K562 (cell line): ENCODE measurements around the gene ERICH2. TPM values are rescaled to one million over a fixed set of nuclear protein-coding genes. Genes with fewer than 3 reads are reported as not detected.

Source experiments
- ATF2 ChIP-seq: sonication (generic); formaldehyde crosslinking; IDR thresholded peaks from 2 replicates; pipeline ENCODE4 v1.8.1; 2022; ENCODE audit warnings: missing genetic modification reagents
- BRF1 ChIP-seq: IDR thresholded peaks from 3 replicates; pipeline ENCODE4 v1.6.1; 2011; ENCODE audit warnings: borderline replicate concordance, mild to moderate bottlenecking; ENCODE audit not compliant: insufficient read length; ENCODE audit errors: extremely low read depth
- CBX1 ChIP-seq: sonication (generic); IDR thresholded peaks from 2 replicates; pipeline ENCODE4 v1.6.1; 2016; ENCODE audit warnings: antibody characterized with exemption, low read depth, mild to moderate bottlenecking
- CXXC5 ChIP-seq: fragments of 250-450 bp; sonication (Bioruptor Pico); IDR thresholded peaks from 2 replicates; pipeline ENCODE4 v1.8.0; 2022; ENCODE audit warnings: inconsistent platforms, mild to moderate bottlenecking, moderate library complexity
- DMBX1 ChIP-seq: fragments of 250-450 bp; sonication (Bioruptor Pico); IDR thresholded peaks from 2 replicates; pipeline ENCODE4 v1.8.0; 2022; ENCODE audit warnings: inconsistent platforms, mild to moderate bottlenecking, moderate library complexity, borderline replicate concordance
- HBP1 ChIP-seq: fragments of 450-650 bp; formaldehyde crosslinking; IDR thresholded peaks from 2 replicates; pipeline ENCODE4 v1.4.0; 2022; ENCODE audit warnings: missing genetic modification characterization
- HCFC1 ChIP-seq: IDR thresholded peaks from 2 replicates; pipeline ENCODE4 v1.6.1; 2012; ENCODE audit warnings: low read depth, low read length, improper control_type of control experiment
- HDAC1 ChIP-seq, 2 experiments: fragments of 450-650 bp; IDR thresholded peaks; 2 replicates each; pipeline ENCODE4 v1.6.1; 2016 to 2017; ENCODE audit warnings: inconsistent platforms in 1 of 2, mild to moderate bottlenecking in 1 of 2, moderate library complexity in 1 of 2
- HMGXB4 ChIP-seq: sonication (generic); formaldehyde crosslinking; IDR thresholded peaks from 2 replicates; pipeline ENCODE4 v1.8.1; 2023; ENCODE audit warnings: mild to moderate bottlenecking, missing genetic modification reagents
- ID3 ChIP-seq, 2 experiments: fragments of 250-450 bp in 1 of 2; fragments of 450-650 bp in 1 of 2; sonication (Bioruptor Pico) in 1 of 2; IDR thresholded peaks; 2 replicates each; pipeline versions ENCODE4 v1.6.1 to v1.8.0; 2016 to 2021; ENCODE audit warnings: mild to moderate bottlenecking in 2 of 2, moderate library complexity in 2 of 2, missing compliant biosample characterization in 1 of 2, missing genetic modification characterization in 1 of 2
- MAFF ChIP-seq: IDR thresholded peaks from 2 replicates; pipeline ENCODE4 v1.6.1; 2012; ENCODE audit warnings: low read length, improper control_type of control experiment
- RAD21 ChIP-seq, 2 experiments: fragments of 250-450 bp in 1 of 2; fragments of 450-650 bp in 1 of 2; sonication (Bioruptor Pico) in 1 of 2; formaldehyde crosslinking in 1 of 2; IDR thresholded peaks in 1 of 2; conservative IDR thresholded peaks in 1 of 2; 2 replicates each; pipeline versions ENCODE4 v1.4.0 to v1.8.0; 2020 to 2022; ENCODE audit warnings: mild to moderate bottlenecking in 2 of 2, moderate library complexity in 1 of 2
- RBM17 ChIP-seq: fragments of 200-400 bp; formaldehyde crosslinking; IDR thresholded peaks from 2 replicates; pipeline ENCODE4 v1.6.1; 2017; ENCODE audit warnings: low read depth, mild to moderate bottlenecking, low read length, borderline replicate concordance
- SMARCA5 ChIP-seq: fragments of 450-650 bp; IDR thresholded peaks from 2 replicates; pipeline ENCODE4 v1.6.1; 2016
- XRCC3 ChIP-seq: fragments of 450-650 bp; IDR thresholded peaks from 2 replicates; pipeline ENCODE4 v1.6.1; 2017; ENCODE audit warnings: mild to moderate bottlenecking, moderate library complexity
- ZBTB7A ChIP-seq: IDR thresholded peaks from 2 replicates; pipeline ENCODE4 v1.6.1; 2011; ENCODE audit warnings: low read depth, mild to moderate bottlenecking, low read length, moderate library complexity, borderline replicate concordance; ENCODE audit not compliant: control insufficient read depth
- ZC3H4 ChIP-seq: sonication (generic); formaldehyde crosslinking; IDR thresholded peaks from 2 replicates; pipeline ENCODE4 v1.9.0; 2021; ENCODE audit warnings: missing genetic modification reagents, borderline replicate concordance
- ZFX ChIP-seq: sonication (generic); formaldehyde crosslinking; IDR thresholded peaks from 2 replicates; pipeline ENCODE4 v1.8.0; 2022; ENCODE audit warnings: mild to moderate bottlenecking, missing genetic modification reagents, moderate library complexity
- ZNF140 ChIP-seq: fragments of 250-450 bp; sonication (Bioruptor Pico); IDR thresholded peaks from 2 replicates; pipeline ENCODE4 v1.8.0; 2021; ENCODE audit warnings: moderate library complexity, mild to moderate bottlenecking, inconsistent platforms
- ZNF518B ChIP-seq: fragments of 250-450 bp; sonication (Bioruptor Pico); IDR thresholded peaks from 2 replicates; pipeline ENCODE4 v1.5.0; 2021; ENCODE audit warnings: mild to moderate bottlenecking, moderate library complexity
- polyA plus RNA-seq, 8 experiments: library from polyadenylated mRNA; depleted of rRNA in 4 of 8; stranded (reverse) in 5 of 8; unstranded in 3 of 8; fragments of >200 nt; fragmentation: Nextera tagmentation in 2 of 8; fragmentation: Illumina TruSeq in 1 of 8; extraction: Ambion mirVana in 2 of 8; extraction: Trizol in 1 of 8; gene quantifications; 2 replicates each; pipeline versions ENCODE4 v1.2.1 to v1.2.3, GENCODE V29; 2011 to 2014; ENCODE audit warnings: inconsistent platforms in 1 of 8, missing spikeins in 1 of 8
- total RNA-seq, 7 experiments: library from RNA; depleted of rRNA in 6 of 7; stranded (reverse); fragments of >200 nt in 6 of 7; fragmentation: Illumina TruSeq in 2 of 7; extraction: Trizol in 2 of 7; gene quantifications; 2 replicates each; pipeline versions ENCODE4 v1.2.1 to v1.2.3, GENCODE V29; 2011 to 2021; ENCODE audit warnings: low replicate concordance in 1 of 7

ERICH2 gene
- total and polyA plus RNA-seq, 9 of the 15 experiments (the other 6 are each of a cell fraction or from before 2014, with no cell fraction given): 0.85 to 2.4 (median 1.6) TPM

- TF ChIP-seq ATF2 (CRISPR knock-in tag): no peak
- no peak for TF ChIP-seq ZFX (CRISPR knock-in tag)
- no peak for TF ChIP-seq RBM17
- no peak for TF ChIP-seq XRCC3
- no peak for TF ChIP-seq HMGXB4 (CRISPR knock-in tag)
- peak in 1 of 2 experiments; percentile 29; a peak in 1 of 4 replicates for TF ChIP-seq HDAC1 (IDR thresholded peaks at IDR 0.05)
- 0 out of 2 replicates have a peak, but pooled peaks have one; percentile 20 for TF ChIP-seq DMBX1 (CRISPR knock-in tag)
- peak; percentile 66 for TF ChIP-seq CXXC5 (CRISPR knock-in tag)
- TF ChIP-seq ID3 (CRISPR knock-in tag; IDR thresholded peaks at IDR 0.05): no peak
- no peak for TF ChIP-seq ID3 (tag; IDR thresholded peaks at IDR 0.05)
- TF ChIP-seq HCFC1: no peak
- TF ChIP-seq RAD21 (CRISPR knock-in tag; conservative IDR thresholded peaks at IDR 0.05 in 1 of 2, IDR thresholded peaks at IDR 0.05 in 1 of 2): 0 out of 4 replicates have a peak, but pooled peaks of 1 of the 2 experiments have one; percentile 15
- TF ChIP-seq ZNF140 (CRISPR knock-in tag): no peak
- TF ChIP-seq SMARCA5: peak; percentile 63; the same call in 1 of the 2 replicates
- TF ChIP-seq ZBTB7A: no peak
- TF ChIP-seq MAFF: no peak
- TF ChIP-seq CBX1: no peak
- TF ChIP-seq HBP1 (CRISPR knock-in tag): 0 out of 2 replicates have a peak, but pooled peaks have one; percentile 13
- no peak for TF ChIP-seq ZNF518B (CRISPR knock-in tag)
- no peak for TF ChIP-seq ZC3H4 (CRISPR knock-in tag)
- no peak for TF ChIP-seq BRF1
Observed at GRCh38 chr2:170742000-170742399, 28.2 kb upstream of the ERICH2 start (continued).
